ENCODE measurements around the gene SPX.

The SPX gene

DNA sequence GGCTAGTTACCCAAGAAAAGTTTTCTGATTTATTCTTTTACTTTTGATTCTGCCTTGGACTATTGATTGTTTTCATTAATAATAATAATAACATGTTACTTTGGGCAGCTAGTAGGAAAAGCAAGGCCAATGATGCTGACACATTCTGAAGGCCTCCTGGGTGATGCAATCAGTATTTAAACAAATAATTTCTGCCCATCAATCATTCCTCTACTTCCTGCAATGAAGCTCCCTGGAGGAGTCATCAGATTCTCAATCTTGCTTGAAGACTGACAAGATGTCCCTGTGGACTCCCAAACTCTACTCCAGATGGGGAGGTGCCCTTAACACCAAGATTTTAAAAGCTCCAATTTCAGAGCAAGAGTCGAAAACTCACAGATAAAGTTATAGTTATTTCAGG lies at the start of gene SPX:
Gene SPX (plus strand): TSS at position 244 of the 400 bp plus-strand sequence. CDS start 177 bp downstream, outside the sequence.
- H3K4me3 ChIP-seq (ENCODE audit: low read length): peak within 1 kb of the TSS; percentile 60
- peak; percentile 11 for DNase-seq (ENCODE audit: low read depth)
- TF ChIP-seq, protein P1, sequence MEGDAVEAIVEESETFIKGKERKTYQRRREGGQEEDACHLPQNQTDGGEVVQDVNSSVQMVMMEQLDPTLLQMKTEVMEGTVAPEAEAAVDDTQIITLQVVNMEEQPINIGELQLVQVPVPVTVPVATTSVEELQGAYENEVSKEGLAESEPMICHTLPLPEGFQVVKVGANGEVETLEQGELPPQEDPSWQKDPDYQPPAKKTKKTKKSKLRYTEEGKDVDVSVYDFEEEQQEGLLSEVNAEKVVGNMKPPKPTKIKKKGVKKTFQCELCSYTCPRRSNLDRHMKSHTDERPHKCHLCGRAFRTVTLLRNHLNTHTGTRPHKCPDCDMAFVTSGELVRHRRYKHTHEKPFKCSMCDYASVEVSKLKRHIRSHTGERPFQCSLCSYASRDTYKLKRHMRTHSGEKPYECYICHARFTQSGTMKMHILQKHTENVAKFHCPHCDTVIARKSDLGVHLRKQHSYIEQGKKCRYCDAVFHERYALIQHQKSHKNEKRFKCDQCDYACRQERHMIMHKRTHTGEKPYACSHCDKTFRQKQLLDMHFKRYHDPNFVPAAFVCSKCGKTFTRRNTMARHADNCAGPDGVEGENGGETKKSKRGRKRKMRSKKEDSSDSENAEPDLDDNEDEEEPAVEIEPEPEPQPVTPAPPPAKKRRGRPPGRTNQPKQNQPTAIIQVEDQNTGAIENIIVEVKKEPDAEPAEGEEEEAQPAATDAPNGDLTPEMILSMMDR (conservative IDR thresholded peaks at IDR 0.05; ENCODE audit: low read length): no peak

DNA sequence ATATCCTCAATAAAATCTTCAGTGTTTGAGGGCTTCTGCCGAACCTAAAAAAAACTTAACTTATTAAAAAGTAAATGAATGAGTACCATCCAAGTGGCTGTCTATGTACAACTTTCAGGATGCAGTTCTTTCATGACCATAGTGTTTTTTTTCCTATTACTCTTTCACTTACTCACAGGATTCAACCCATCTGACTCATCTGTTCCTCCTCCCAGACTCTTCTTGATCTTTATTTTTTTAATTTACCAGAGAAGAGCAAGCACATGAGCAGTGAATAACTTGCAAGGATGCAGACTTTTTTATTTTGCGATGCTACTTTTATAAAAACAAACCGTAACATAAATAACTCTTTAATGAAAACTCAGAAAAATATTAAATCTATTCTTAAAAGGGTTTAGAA lies 49.1 kb upstream of the SPX start:
- TF ChIP-seq, protein P1 (conservative IDR thresholded peaks at IDR 0.05; ENCODE audit: low read length): no peak
- no peak overlapping the region for H3K4me3 ChIP-seq (ENCODE audit: low read length)
- peak; percentile 8 for DNase-seq (ENCODE audit: low read depth)

DNA sequence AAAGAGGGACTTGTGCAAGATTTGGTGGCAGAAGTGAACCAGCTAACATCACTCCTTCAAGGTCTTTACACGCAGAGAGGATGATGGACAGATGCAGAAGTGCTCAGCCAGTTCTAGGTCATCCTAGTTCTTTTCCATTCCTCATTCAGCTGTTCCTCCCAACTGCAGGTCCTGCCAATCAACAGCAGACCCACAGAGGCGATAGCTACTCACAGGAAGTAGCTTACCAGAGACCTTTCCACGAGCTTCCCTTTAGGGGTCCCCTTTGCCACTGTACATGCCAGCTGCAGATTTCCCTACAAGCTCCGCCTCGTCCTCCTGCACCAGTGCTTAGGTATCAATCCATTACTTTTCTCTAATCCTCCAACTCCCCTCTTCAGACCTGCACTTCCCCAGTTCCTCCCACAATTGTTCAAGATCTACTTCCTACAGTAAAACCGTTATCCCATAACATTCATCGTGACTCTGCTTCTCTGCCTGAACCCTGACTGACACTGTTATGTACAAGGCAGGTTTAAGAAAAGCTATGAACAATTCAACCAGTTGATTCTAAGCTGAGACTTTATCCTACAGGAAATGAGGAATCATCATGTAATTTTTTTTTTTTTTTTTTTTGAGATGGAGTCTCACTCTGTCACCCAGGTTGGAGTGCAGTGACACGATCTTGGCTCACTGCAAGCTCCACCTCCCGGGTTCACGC lies 47.2 kb upstream of the SPX start:
- no peak overlapping the region for H3K4me3 ChIP-seq (ENCODE audit: low read length)
- DNase-seq (ENCODE audit: low read depth): no peak
- TF ChIP-seq, protein P1 (conservative IDR thresholded peaks at IDR 0.05; ENCODE audit: low read length): no peak

- no peak overlapping the region for H3K4me3 ChIP-seq (ENCODE audit: low read length)
- TF ChIP-seq, protein P1 (conservative IDR thresholded peaks at IDR 0.05; ENCODE audit: low read length): no peak
- no peak for DNase-seq (ENCODE audit: low read depth)
These were observed 42.6 kb upstream of the SPX start for GRCh38 chr12:21483531-21483930.

DNA sequence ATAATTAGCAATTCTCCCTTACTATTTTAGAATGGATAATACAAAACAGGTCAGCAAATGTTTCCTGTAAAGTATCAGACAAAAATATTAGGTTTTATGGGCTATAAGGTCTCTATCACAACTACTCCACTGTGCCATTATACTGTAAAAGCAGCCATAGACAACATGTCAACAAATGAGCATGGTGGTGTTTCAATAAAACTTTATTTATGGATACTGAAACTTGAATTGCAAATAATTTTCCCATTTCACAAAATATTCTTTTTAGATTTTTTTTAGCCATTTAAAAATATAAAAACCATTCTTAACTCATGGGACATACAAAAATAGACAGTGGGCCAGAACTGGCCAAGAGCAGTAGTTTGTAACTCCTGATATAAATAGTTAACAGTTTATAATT lies 40.1 kb upstream of the SPX start:
- DNase-seq (ENCODE audit: low read depth): no peak
- no peak overlapping the region for H3K4me3 ChIP-seq (ENCODE audit: low read length)

GRCh38 chr12:21499765-21500164 lies 26.3 kb upstream of the SPX start:
- DNase-seq (ENCODE audit: low read depth): no peak
- no peak overlapping the region; the same call in 1 of the 2 replicates for H3K4me3 ChIP-seq (ENCODE audit: low read length)
- TF ChIP-seq, protein P1 (conservative IDR thresholded peaks at IDR 0.05; ENCODE audit: low read length): no peak

More for the DNA sequence above, 40.1 kb upstream of the SPX start:
- TF ChIP-seq, protein P1 (conservative IDR thresholded peaks at IDR 0.05; ENCODE audit: low read length): no peak

- no peak for DNase-seq (ENCODE audit: low read depth)
- peak overlapping the region; percentile 87 for H3K4me3 ChIP-seq (ENCODE audit: low read length)
- TF ChIP-seq, protein P1 (conservative IDR thresholded peaks at IDR 0.05; ENCODE audit: low read length): no peak
These were observed 25.3 kb upstream of the SPX start for GRCh38 chr12:21500786-21501257.
